Putamen (tissue), 1 donor: ENCODE results near the gene C10orf67.
"Not testable (repeated sequence)": the region's sequence is repeated elsewhere in the genome, so short reads cannot be mapped to it uniquely, and the experiment has no call there.

Experiments used
- DNase-seq: peaks from one replicate; pipeline ENCODE4 v3.0.0-alpha.2; 2016; ENCODE audit warnings: low spot score

C10orf67 gene

DNA sequence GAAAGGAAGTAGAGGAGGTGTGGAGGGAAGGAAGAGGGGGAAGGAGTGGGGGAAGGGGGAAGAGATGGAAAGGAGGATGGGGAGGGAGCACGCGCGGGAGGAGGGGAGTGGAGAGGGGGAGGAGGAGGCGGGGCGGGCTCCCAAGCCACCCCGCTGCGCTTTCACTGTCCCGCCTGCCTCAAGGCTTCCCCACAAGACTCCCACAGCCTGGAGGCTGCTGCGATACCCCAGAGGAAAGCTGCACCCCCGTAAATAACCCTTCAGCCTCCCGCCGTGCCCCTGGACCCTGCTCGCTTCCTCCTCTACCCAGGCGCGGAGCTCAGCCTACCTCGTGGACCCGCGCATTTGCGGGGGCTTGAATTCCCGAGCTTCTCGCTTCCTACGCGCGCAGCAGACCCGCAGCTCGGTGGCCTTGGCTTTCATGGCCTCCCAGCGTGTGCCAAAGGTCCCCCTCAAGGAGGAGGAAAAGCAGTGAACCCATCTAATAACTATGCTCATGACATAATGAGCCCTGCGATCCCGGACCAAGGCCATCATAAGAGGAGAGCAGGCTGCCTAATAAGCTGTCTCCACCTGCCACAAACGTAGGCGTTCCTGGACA, at the start of gene C10orf67:
Gene C10orf67 (minus strand): TSS at position 557 of the 601 bp plus-strand sequence. CDS start 23 bp downstream, at position 534.
- peak; percentile 75 for DNase-seq

DNA sequence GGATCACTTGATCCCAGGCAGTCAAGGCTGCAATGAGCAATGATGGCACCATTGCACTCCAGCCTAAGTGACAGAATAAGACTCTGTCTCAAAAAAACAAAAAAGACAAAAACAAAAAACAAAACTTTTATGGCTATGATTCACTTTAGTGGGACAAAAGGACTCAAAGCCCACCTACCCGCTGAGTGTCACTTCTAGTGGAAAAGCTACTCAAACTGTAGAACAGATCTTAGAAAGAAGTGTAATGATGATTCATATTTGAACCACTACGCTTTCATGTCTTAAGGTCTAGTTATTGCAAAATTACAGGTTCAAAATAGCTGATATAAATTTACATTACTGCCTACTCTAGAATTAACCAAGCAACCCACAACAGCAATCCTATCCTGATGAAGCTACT, 47.2 kb upstream of the C10orf67 start:
- no peak for DNase-seq

DNA sequence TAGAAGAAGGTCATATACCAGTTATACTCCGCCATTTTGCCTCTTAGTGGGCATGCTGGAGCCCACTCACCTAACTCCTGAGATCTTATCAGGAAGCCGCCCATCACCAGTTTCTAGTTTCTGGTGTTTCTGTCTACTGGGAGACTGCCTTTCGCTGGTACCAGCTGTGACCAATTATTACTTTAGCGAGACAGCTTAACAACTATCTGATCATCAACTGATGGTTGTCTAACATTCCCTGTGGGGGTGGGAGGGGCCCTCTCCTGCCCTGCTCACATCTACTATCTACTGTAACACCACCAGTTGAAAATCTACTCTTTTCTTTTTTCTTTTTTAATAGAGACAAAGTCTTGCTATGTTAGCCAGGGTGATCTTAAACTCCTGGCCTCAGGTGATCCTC, 46.2 kb upstream of the C10orf67 start:
- no peak for DNase-seq

DNA sequence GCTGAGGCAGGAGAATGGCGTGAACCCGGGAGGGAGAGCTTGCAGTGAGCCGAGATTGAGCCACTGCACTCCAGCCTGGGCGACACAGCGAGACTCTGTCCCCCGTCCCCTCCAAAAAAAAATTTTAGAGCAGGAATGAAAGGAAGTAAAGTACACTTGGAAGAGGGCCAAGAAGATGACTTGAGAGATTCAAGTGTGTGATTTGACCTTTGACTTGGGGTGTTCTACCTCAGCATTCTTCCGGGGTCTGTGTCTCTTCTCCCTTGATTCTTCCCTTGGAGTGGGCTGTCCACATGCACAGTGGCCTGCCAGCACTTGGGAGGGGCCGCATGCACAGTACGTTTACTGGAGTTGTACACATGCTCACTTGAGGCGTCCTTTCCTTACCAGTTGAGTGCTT, 45.8 kb upstream of the C10orf67 start:
- not testable (repeated sequence) for DNase-seq

DNA sequence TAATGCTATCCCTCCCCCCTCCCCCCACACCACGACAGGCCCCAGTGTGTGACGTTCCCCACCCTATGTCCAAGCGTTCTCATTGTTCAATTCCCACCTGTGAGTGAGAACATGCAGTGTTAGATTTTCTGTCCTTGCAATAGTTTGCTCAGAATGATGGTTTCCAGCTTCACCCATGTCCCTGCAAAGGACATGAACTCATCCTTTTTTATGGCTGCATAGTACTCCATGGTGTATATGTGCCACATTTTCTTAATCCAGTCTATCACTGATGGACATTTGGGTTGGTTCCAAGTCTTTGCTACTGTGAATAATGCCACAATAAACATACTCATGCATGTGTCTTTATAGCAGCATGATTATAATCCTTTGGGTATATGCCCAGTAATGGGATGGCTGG, 42.9 kb upstream of the C10orf67 start:
- not testable (repeated sequence) for DNase-seq

DNA sequence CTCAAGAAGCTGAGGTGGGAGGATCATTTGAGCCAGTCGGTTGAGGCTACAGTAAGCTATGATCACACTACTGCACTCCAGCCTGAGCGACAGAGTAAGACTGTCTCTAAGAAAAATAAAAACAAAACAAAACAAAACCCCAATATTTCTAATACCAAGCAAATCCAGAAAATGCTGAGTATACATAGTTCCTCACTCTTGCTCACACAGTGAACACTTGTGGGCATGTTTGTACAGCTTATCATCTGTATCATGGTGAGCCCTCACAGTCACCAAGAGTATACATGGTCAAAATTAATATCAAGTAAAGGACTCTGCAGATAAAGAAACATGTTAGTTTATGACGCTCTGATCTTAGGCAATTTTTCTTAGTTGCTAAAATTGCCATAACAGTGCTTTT, 41.5 kb upstream of the C10orf67 start:
- DNase-seq: no peak

DNA sequence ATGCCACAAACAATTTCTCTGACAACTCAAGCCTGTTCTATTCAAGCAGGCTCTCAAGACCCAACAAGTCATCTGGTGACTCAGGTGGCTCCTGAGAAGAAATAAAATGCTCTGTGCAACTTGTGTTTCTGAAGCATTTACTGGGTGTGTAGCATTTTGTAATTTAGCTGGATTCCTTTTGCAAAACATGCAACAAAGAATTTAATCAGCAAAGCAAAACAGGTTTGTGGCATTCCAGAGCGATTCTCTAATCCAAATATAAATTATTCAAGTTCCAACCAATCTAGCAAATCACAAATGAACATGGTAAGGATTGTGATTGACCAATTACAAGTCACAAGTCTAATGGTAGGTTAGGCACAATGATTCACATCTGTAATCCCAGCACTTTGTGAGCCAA, 39.8 kb upstream of the C10orf67 start:
- no peak for DNase-seq

DNA sequence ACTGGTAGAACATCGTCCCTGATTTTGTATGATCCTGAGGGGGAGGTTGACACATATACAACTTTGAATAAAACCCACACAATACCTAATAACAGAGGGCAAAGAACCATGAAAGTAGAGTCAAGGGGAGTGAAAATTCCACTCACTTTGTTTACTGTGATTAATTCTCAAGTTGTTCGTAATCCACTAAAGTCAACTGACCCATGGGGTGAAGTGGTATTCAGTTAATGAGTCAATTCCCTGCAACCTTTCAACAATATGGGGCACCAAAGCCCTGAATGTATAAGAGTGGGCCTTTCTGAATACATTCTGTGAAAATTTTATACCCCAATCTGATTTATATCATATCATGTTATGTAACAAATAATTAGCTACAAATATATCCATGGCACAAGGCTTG, 39.0 kb upstream of the C10orf67 start:
- DNase-seq: no peak

DNA sequence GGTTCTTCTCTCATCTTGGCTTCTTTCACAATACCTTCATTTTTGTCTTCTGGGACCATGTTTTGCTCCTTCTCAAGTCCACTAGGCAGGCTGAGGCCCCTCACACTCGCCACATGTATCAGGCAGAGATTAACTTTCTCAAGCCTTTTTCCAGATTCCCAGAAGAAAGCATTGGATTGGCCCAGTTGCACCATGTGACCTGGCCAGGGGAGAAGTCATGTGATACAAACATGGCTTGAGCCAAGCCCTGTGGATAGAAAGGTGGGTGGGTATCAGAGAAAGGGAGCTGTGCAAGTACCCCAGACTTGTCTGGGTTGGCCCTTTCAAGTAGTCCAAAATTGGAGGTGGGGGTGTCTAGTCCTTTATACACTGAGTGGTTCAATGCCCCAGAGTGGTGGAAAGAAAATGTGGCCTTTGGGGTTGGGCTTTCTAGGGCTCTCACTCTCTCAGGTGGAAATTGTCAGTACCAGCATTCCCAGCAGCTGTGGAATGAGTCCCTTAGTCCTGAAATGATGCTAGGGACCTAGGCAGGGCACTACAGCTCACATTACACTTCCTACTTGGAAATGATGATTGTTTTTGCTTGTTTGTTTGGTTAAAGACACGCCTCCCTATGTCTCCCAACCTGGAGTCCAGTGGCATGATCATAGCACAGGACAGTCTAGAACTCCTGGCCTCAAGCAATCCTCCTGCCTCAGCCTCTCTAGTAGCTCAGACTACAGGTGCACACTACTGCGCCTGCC, 36.9 kb upstream of the C10orf67 start:
- no peak for DNase-seq

DNA sequence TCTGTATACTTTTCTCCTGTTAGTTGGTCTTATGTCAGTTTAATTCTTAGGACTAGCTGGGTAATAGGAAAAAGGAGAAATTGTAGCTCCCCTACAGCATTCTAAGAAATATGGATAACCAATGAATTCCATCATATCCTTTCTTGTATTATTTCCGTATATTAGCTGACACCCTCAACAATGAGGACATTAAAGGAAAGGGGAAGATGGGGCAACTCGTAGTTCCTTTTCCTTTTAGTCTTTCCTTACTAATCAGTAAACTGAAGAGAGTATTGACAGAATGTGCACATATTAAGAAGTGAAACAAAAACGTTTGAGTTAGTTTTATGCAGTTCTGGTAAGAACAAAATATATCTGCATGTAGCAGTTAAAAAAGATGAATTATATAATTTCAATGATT, 35.1 kb upstream of the C10orf67 start:
- no peak for DNase-seq

DNA sequence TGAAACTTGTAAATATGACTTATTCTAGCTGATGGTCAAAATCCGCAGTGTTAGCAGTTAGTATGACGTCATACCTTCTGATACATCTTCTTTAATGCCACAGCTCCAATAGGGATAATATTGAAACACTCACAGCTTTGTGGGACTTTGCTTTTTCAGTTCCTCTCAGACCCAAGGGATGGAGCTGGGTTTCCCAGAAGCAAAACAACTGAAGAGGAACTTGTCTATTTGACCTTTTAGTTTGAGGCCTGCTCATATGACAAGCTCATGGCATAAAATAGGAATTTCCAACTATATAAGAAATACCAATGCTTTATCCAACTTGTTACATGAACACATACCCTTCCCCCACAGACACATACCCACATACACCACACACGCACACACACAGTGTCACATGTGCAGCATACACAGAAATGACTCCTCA, 31.6 kb upstream of the C10orf67 start:
- DNase-seq: no peak

DNA sequence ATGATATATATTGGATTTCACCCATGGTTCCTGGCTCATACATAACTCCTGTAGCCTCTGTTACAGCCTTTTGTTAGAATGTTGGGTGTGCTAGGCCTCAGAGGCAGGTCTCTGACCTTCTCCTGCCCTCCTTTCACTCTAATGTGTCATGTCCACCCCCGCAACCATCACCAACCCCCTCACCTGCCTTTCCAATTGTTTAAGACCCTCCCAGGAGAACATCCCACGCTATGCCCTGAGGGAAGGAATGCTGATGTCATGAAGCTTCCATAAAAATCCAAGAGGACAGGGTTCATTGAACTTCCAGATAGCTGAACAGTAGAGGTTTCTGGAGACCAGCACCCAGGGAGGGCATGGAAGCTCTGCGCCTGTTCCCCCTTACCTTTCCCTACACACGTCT, 30.8 kb upstream of the C10orf67 start:
- peak; percentile 74 for DNase-seq

DNA sequence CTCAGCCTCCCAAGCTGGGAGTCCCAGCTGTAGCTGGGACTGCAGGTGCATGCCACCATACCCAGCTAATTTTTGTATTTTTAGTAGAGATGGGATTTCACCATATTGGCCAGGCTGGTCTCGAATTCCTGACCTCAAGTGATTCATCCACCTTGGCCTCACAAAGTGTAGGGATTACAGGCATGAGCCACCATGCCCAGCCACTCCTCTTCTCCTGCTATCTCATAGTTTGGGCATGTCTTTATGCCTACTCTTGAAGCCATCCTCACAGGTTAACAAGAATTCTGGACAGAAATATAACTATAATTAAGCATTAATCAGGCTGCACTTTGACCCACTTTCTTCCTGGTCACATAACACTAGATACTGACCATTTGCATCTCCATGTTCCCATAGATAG, 28.6 kb upstream of the C10orf67 start:
- DNase-seq: no peak

DNA sequence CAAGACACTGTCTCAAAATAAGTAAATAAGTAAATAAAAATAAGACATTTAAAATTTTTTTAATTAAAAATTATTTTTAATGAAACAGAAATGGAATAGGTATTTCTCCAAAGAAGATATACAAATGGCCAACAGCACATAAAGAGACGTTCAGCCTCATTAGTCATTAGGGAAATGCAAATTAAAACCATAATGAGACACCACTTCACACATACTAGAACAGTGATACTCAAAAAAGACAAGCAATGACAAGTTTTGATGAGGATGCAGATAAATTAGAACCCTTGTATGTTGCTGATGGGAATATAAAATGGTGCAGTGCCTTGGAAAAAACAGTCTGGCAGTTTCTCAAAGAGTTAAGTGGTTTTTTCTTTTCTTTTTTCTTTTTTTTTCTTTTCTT, 26.5 kb upstream of the C10orf67 start:
- DNase-seq: no peak

DNA sequence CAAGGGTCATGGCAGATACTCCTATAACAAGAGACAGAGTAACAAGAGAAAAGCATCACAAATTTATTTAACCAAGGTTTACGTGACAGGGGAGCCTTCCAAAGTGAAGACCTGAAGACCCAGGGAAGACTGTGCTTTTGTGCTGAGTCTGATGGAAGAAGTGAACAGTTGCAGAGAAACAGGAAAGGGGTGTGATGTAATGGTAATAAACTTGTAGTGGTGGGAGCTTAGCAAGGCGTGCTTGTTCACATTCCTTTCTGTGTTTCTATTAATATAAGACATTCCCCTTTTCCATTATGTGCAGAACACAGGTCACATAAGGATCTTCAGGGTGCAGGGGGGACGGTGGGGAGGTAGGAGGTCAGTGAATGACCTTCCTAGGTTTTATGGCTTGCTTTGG, 25.5 kb upstream of the C10orf67 start:
- DNase-seq: no peak

DNA sequence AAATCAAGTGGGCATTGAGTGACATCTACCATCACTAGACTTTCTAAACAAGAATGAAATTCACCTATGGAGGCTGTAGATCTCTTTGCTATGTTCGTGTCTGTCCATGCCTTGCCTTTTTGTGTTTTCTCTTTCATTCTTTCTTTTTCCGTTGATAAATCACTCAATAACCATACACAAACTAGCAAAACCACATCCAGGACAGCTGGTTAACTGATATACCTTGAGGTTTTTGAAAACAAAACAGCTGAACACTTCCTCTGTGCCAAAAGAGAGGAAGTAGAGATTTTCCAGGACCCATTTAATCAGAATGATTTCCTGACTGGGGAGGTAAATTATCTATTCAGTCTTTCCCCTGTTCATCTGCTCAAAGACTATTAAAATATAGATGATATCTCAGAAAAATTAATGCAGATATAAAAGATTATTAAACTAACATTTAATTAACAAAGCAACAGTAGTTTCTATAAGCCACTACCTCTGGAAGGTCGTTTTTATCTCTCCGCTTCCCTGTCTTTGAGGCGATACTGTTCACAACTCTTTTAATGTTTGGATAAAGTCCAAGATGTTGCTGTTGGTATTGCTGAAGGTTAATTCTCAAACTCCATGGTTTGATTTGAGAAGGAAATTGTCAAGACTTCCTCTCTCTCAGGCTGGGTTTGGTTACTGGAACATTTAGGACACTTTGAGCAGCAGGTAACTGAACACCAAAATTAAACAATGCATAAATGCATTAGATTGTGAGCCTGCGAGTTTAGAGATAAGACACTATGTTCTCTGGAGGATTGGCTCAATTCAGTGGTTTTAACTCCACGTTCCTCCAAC, 24.4 kb upstream of the C10orf67 start:
- no peak for DNase-seq

DNA sequence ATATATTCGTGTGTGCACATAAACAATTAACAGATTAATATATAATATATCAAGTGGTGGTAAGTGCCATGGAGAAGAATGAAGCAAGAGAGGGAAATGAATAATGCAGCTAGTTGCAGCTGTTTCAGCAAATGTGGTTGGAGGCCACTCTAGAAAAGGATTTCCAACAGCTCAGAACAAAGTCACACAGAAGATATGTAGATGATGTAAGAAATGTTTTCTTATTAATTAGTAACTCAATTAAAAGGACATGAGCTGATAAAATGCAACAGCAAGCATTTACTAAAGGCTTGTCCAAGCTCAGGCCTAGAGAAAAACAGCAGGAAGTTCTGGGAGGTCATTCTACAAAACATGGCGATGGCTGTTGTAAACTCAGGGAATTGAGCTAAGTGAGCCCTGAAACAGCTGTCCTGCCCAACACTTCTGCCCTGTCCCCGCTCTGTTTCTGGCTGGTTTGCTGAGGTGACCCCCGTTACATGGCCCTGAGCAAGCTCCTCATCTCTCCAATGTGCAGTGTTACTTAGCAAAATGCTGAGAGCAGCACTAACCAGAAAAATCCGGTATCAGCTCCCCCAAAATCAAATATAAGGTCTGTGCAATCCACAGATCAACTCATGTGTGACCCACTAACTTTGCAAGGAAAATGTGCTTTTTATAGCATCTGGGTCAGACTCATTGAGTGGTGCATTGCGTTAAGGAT, 23.4 kb upstream of the C10orf67 start:
- no peak for DNase-seq

DNA sequence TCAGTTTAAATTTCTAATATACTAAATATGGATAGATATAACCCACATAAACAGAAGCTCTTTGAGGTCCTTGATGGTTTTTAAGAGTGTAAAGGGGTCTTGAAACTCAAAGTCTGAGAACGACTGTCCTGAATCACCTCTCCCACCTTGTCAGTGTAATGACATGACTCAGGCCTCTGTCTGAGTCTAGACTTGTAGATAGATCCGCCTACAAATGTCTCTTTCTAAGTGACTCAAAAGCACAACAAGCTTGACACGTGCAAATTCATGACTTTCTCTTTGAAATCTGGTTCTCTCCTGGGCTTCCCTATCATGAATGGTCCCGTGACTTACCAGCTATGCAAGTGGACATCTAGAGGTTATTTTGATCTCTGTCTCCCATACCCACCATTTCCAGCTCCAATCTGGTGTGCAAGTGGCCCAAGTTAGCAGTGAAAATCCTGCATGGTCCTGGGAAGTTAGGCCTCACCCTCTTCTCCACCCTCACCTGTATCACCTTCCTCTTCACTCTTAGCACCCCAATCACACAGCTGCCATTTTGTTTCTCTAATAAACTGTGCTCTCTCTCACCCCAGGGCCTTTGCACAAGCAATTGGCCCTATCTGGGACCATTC, 20.9 kb upstream of the C10orf67 start:
- DNase-seq: not testable (repeated sequence)

DNA sequence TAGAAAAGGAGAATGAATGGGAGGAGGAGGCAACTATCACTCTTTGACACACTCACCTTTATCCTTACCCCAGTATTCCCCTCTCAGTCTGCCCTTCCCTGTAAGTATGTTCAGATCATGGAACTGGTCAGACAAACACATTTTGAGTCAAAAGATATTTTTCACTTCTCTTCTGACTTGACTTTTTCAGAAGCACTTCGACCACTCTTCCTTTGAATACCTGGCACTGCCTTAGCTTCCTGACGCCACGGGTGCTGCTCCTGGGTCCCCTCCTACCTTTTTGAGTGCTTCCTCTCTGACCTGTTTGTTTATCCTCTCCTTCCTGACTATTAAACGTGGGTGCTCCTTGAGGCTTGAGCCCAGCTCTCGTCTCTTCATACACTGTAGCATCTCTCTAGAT, 19.8 kb upstream of the C10orf67 start:
- no peak for DNase-seq

DNA sequence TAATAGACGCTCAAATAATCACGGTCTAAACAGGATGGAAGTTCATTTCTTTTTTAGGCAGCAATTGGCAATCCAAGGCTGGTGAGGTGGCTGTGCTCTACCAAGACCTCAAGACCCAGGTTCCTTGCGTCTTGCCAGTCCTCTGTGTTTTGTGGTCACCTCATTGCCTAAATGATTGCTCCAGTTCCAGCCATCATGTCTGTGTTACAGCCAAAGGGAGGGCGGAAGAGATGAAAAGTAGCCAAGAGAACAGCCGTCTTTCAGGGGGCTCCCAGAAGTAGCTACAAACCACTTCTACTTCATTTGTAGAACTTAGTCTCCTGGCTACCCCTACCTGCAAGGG, 19.2 kb upstream of the C10orf67 start:
- no peak for DNase-seq

DNA sequence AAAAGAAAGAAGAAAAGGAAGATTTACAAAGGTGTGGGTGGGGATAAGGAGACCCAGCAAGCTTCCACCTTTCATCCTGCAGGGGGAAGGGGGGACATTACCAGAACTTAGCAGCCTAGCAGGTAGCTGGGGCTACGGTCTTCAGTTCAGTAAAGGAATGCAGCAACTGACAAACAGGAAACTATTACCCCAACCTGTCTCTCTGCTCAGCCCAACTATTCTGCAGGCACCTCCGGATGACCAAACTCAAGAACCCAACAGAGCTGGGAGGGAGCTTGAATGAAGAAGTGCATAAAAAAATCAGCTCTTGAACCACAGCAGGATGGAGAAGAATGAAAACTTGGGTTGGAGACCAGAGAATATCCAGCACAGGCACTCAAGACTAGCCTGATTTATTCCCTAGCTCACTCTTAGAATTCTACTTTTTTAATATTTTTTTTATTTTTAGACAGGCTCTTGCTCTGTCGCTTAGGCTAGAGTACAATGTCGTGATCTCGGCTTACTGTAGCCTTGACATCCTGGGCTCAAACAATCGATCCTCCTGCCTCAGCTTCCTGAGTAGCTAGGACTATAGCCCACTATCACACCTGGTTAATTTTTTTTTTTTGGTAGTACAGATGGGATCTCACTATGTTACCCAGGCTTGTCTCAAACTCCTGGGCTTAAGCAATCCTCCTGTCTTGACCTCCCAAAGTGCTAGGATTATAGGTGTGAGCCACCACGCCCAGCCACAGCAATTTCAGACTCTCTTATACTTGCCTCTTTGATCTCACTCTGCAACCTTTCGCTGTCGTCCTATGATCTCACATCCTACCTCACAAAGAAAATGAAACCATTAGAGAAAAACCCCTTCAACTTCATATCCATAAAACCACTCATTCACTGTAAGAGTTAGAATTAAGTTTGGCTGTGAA, 18.5 kb upstream of the C10orf67 start:
- DNase-seq: no peak
